Measurements from ENCODE around the gene TRIP6. TPM values are rescaled to one million over a fixed set of nuclear protein-coding genes. Genes with fewer than 3 reads are reported as not detected.
A peak's percentile ranks its signal among the peaks of the same experiment; 100 is the strongest.

TRIP6 gene
- 10 to 100 TPM; 87.0 to 96.8 (median 96.6) TPM for polyA plus RNA-seq (ENCODE audit: insufficient read length in 3 of 3)
- long read RNA-seq, donor 1, transcript TRIP6-201 (9 exons, 1,942 nt), result major isoform, 34 of 74 reads
- long read RNA-seq, donor 1, partial matches to known transcripts, result 38 of 74 reads
- long read RNA-seq, donor 1, other reads (novel, unspliced or antisense), result 0 of 74 reads
- long read RNA-seq, donor 2, transcript TRIP6-201 (9 exons, 1,942 nt), result major isoform, 29 of 73 reads
- long read RNA-seq, donor 2, partial matches to known transcripts, result 43 of 73 reads
- long read RNA-seq, donor 2, other reads (novel, unspliced or antisense), result 0 of 73 reads
- long read RNA-seq, donor 3, transcript TRIP6-201 (9 exons, 1,942 nt), result major isoform, 17 of 65 reads
- long read RNA-seq, donor 3, partial matches to known transcripts, result 46 of 65 reads
- long read RNA-seq, donor 3, other reads (novel, unspliced or antisense), result 0 of 65 reads
- long read RNA-seq, donor 4, transcript TRIP6-201 (9 exons, 1,942 nt), result major isoform, 39 of 118 reads
- long read RNA-seq, donor 4, partial matches to known transcripts, result 78 of 118 reads
- long read RNA-seq, donor 4, other reads (novel, unspliced or antisense), result 0 of 118 reads
- long read RNA-seq, donor 5, transcript TRIP6-201 (9 exons, 1,942 nt), result major isoform, 14 of 41 reads
- long read RNA-seq, donor 5, partial matches to known transcripts, result 27 of 41 reads
- long read RNA-seq, donor 5, other reads (novel, unspliced or antisense), result 0 of 41 reads
- long read RNA-seq, donor 6, transcript TRIP6-201 (9 exons, 1,942 nt), result major isoform, 21 of 47 reads
- long read RNA-seq, donor 6, partial matches to known transcripts, result 25 of 47 reads
- long read RNA-seq, donor 6, other reads (novel, unspliced or antisense), result 0 of 47 reads
- long read RNA-seq, donor 7, transcript TRIP6-201 (9 exons, 1,942 nt), result major isoform, 37 of 85 reads
- long read RNA-seq, donor 7, partial matches to known transcripts, result 47 of 85 reads
- long read RNA-seq, donor 7, other reads (novel, unspliced or antisense), result 0 of 85 reads
- long read RNA-seq, donor 8, transcript TRIP6-201 (9 exons, 1,942 nt), result major isoform, 19 of 37 reads
- long read RNA-seq, donor 8, partial matches to known transcripts, result 18 of 37 reads
- long read RNA-seq, donor 8, other reads (novel, unspliced or antisense), result 0 of 37 reads
- long read RNA-seq, donor 9, transcript TRIP6-201 (9 exons, 1,942 nt), result major isoform, 41 of 109 reads
- long read RNA-seq, donor 9, partial matches to known transcripts, result 65 of 109 reads
- long read RNA-seq, donor 9, other reads (novel, unspliced or antisense), result 0 of 109 reads
- long read RNA-seq, donor 10, transcript TRIP6-201 (9 exons, 1,942 nt), result major isoform, 19 of 53 reads
- long read RNA-seq, donor 10, partial matches to known transcripts, result 33 of 53 reads
- long read RNA-seq, donor 10, other reads (novel, unspliced or antisense), result 0 of 53 reads
- long read RNA-seq, donor 11, transcript TRIP6-201 (9 exons, 1,942 nt), result major isoform, 17 of 33 reads
- long read RNA-seq, donor 11, partial matches to known transcripts, result 15 of 33 reads
- long read RNA-seq, donor 11, other reads (novel, unspliced or antisense), result 0 of 33 reads
- long read RNA-seq, donor 12, transcript TRIP6-201 (9 exons, 1,942 nt), result major isoform, 27 of 86 reads
- long read RNA-seq, donor 12, partial matches to known transcripts, result 58 of 86 reads
- long read RNA-seq, donor 12, other reads (novel, unspliced or antisense), result 0 of 86 reads
- long read RNA-seq, donor 13, transcript TRIP6-201 (9 exons, 1,942 nt), result major isoform, 9 of 47 reads
- long read RNA-seq, donor 13, partial matches to known transcripts, result 36 of 47 reads
- long read RNA-seq, donor 13, other reads (novel, unspliced or antisense), result 0 of 47 reads
- long read RNA-seq, donor 14, transcript TRIP6-201 (9 exons, 1,942 nt), result major isoform, 29 of 100 reads
- long read RNA-seq, donor 14, partial matches to known transcripts, result 67 of 100 reads
- long read RNA-seq, donor 14, other reads (novel, unspliced or antisense), result 0 of 100 reads
- long read RNA-seq, donor 15, transcript TRIP6-201 (9 exons, 1,942 nt), result major isoform, 27 of 73 reads
- long read RNA-seq, donor 15, partial matches to known transcripts, result 43 of 73 reads
- long read RNA-seq, donor 15, other reads (novel, unspliced or antisense), result 0 of 73 reads
- long read RNA-seq, donor 16, transcript TRIP6-201 (9 exons, 1,942 nt), result major isoform, 27 of 62 reads
- long read RNA-seq, donor 16, partial matches to known transcripts, result 32 of 62 reads
- long read RNA-seq, donor 16, other reads (novel, unspliced or antisense), result 0 of 62 reads

- DNase-seq, result peak; percentile 93
These were observed at the start of gene TRIP6 for GRCh38 chr7:100867040-100867775. TRIP6 (plus strand) TSS chr7:100867387; CDS start chr7:100867498, 111 bp downstream.

DNA sequence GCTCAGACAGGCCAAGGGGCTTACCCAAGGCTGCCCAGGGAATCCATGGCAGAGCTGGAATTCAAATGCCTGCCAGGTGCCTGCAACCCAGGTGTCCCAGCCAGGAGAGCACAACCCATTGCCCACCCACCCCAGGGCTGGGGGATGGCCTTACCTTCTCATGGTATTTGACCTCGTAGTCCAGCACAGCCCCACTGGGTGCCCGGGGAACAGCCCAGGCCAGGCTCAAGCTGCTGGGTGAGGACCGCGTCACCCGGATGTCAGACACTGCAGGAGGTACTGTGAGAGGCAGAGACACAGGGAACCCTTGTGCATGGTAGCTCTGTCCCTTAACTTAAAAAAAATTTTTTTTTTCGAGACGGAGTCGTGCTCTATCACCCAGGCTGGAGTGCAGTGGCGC is 48.8 kb upstream of the TRIP6 start:
- DNase-seq, result no peak

- no peak for DNase-seq
These were observed 48.4 kb upstream of the TRIP6 start for GRCh38 chr7:100818825-100819224.

DNA sequence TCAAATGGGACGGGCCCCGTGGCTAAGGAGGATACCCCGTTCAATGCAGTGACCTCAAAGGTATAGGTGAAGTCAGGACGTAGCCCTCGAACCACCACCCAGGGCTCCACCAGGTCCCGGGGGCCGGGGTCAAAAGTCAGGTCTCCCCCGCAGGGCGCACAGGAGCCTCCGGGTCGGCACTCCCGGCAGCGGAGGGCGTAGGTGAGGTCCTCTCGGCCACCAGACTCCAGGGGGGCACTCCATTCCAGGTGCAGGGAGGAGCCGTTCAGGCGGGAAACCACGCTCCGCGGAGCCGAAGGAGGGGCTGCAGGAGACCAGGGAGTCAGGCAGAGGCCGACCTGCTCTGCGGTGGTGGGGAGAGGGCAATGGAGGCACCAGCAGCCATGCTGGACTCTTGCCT is 47.6 kb upstream of the TRIP6 start:
- DNase-seq, result no peak

GRCh38 chr7:100822236-100823139 is 44.7 kb upstream of the TRIP6 start:
- DNase-seq, result no peak

GRCh38 chr7:100823140-100823525 is 44.1 kb upstream of the TRIP6 start:
- no peak for DNase-seq

GRCh38 chr7:100823534-100823933 is 43.7 kb upstream of the TRIP6 start:
- DNase-seq, result no peak

GRCh38 chr7:100824499-100825214 is 42.5 kb upstream of the TRIP6 start:
- DNase-seq, result no peak

DNA sequence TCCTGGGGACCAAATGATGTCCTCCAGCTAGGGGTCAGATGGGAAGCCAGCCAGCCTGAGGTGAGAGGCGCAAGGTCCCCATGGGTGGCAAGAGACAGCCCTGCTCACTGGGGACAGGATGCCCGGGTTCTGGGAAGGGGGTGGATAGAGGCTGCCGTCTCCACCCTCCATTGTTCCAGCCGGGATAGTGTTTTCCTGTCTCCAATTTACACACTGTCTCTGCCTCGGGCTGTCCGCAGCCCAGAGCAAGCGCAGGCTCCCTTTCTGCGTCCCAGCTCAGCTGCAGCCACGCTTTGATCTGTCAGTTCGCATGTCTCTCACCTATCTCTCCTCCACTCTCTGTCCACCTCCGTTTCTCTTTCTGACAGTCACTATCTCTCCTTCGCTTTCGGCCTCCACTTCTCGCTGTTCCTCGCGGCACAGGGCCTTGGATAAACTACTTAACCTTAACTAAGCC is 41.9 kb upstream of the TRIP6 start:
- no peak for DNase-seq

- peak; percentile 36 for DNase-seq
These were observed 41.3 kb upstream of the TRIP6 start for GRCh38 chr7:100825751-100826513.

DNA sequence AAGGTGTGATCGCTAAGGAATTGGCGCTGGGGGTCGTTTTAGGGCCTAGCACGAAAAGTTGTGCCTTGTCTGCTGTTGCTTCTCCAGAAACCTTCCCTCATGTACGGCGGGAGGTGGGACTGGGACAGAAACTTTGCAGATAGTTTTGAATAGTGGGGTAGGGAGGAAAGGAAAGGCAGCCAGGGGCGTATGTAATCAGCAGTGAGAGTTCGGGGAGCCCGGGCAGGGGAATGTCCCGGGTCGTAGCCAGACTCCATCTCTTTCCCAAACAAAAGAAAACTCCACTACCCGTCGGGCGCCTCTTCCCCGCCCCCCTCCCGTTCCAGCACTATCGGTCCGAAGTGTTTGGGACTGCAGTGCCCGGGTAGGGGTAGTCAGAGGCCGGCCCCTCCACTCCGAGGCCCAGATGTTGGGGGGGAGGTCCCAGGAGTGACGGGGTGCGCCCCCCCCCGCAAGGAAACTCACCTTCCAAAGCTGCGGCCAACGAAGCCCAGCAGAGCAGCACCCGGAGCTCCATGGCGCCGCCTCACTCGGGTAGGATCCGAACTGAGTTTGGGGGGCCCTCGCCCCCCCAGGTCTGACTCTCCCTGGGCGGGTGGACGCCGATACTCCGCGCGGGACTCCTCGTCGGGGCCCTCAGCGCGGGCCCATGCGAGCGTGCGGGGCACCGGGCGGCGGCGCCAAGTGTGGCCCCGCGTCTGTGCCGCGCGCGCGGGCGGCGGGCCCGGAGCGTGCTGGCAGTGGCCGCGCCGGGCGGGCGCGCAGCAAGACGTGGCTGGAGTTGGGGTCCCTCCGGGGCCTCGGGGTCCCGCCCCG is 40.5 kb upstream of the TRIP6 start:
- DNase-seq, result no peak

DNA sequence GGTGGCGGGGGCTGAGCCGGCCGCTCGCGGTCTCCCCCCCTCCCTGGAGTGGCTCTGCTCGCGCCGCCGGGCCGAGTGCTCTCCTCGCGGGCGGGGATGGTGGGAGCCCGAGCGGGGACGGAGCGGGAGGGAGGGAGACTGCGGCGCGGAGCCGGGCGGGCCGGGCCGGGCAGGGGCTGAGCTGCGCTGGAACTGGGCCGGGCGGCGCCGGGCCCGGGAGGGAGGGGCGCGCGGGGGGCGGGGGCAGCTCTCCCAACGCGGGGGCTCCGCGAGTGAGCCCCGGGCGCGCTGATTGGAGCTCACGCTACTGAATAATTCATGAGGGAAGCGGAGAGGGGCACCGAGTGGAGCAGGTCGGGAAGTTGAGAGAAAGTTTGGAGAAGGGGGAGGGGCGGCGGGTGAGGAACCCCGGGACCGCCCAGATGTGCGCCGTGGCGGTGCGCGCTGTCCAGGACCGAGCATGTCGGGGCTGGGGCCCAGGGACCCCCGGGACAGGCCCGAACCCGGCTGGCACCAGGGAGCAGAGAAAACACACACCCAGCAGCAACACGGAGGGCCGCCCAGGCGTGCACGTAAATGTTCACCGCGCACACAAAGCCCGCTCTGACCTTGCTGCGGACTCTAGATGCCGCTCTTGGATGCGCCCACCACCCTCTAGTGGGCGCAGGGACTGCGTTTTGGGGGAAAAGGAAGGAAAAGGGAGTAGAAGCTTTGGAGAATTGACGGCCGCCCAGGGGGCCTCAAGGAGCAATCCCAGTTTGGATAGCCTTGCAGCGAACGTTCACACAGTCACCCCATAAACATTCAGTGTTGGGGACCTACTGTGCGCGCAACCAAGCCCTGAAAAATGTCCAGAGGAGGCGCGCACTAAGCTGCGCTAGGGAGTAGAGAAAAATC is 39.6 kb upstream of the TRIP6 start, which contains the start of gene EPHB4:
Gene EPHB4 (minus strand): TSS at position 194 of the 897 bp plus-strand sequence. CDS start 493 bp downstream, outside the sequence.
- peak; percentile 94 for DNase-seq

- DNase-seq, result peak; percentile 47
These were observed 38.0 kb upstream of the TRIP6 start for GRCh38 chr7:100829150-100829716.

- DNase-seq, result no peak
These were observed 36.8 kb upstream of the TRIP6 start for GRCh38 chr7:100830396-100830795.
